ENCODE data around the gene PPIL1. TPM values are rescaled to one million over a fixed set of nuclear protein-coding genes. Genes with fewer than 3 reads are reported as not detected.
A peak's percentile ranks its signal among the peaks of the same experiment; 100 is the strongest.

The PPIL1 gene
- total and polyA plus RNA-seq, 2 of the 13 experiments (the other 11 are each of a cell fraction or from before 2014, with no cell fraction given): 74.2 to 144 TPM

DNA sequence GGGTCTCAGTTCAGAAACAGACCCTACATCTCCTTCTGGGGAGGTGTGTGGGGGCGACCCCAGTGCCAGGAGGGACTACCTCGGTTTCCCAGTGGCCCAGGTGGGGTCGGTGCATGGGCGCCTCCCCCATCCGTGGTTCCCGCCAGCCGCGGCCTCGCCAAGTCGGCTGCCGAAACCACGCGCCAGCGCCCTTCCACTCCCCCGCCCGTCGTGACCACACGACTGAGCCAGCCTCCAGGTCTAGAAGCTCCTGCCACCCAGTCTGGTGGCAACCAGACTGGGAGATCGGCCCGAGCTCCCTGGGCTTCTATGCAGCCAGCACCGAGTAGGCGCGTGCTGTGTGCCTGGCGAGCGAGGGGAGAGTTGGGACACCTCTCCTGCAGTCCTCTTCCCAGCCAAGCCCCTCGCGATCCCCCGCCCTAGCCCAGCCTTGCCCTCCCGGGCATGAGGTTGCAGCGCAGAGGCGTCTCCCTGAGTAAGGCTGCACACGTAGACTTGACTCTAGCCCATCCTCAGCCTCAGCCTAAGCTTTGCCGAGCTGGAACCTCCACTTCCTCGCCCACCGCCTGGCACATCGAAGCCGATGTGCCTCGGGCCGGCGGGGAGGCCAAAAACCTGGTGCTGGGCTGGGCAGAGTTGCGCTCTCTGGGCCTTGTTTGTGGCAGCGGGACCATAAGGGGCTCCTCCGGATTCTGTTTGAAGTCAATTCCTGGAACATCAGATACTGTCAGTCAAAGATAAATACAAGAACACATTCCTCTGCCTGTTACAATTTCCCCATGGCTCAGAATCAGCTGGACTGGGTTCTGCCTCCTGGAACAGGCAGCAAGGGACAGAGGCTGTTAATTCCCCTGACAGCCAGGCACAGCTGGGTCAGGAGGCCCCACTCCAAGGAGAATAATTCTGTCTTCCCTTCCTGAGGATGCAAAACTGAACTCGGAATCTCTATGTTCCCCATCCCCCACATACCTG is 33.9 kb downstream of the PPIL1 start (continued):
- TF ChIP-seq, protein P1, sequence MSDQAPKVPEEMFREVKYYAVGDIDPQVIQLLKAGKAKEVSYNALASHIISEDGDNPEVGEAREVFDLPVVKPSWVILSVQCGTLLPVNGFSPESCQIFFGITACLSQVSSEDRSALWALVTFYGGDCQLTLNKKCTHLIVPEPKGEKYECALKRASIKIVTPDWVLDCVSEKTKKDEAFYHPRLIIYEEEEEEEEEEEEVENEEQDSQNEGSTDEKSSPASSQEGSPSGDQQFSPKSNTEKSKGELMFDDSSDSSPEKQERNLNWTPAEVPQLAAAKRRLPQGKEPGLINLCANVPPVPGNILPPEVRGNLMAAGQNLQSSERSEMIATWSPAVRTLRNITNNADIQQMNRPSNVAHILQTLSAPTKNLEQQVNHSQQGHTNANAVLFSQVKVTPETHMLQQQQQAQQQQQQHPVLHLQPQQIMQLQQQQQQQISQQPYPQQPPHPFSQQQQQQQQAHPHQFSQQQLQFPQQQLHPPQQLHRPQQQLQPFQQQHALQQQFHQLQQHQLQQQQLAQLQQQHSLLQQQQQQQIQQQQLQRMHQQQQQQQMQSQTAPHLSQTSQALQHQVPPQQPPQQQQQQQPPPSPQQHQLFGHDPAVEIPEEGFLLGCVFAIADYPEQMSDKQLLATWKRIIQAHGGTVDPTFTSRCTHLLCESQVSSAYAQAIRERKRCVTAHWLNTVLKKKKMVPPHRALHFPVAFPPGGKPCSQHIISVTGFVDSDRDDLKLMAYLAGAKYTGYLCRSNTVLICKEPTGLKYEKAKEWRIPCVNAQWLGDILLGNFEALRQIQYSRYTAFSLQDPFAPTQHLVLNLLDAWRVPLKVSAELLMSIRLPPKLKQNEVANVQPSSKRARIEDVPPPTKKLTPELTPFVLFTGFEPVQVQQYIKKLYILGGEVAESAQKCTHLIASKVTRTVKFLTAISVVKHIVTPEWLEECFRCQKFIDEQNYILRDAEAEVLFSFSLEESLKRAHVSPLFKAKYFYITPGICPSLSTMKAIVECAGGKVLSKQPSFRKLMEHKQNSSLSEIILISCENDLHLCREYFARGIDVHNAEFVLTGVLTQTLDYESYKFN (CRISPR knock-in tag; conservative IDR thresholded peaks at IDR 0.05): no peak
- TF ChIP-seq, protein P2, sequence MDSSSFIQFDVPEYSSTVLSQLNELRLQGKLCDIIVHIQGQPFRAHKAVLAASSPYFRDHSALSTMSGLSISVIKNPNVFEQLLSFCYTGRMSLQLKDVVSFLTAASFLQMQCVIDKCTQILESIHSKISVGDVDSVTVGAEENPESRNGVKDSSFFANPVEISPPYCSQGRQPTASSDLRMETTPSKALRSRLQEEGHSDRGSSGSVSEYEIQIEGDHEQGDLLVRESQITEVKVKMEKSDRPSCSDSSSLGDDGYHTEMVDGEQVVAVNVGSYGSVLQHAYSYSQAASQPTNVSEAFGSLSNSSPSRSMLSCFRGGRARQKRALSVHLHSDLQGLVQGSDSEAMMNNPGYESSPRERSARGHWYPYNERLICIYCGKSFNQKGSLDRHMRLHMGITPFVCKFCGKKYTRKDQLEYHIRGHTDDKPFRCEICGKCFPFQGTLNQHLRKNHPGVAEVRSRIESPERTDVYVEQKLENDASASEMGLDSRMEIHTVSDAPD (CRISPR knock-in tag; IDR thresholded peaks at IDR 0.05): no peak
- TF ChIP-seq SP140L (CRISPR knock-in tag; IDR thresholded peaks at IDR 0.05; ENCODE audit: borderline replicate concordance) (no peak), BORCS8-MEF2B (CRISPR knock-in tag; IDR thresholded peaks at IDR 0.05) (no peak), ZC3H4 (CRISPR knock-in tag; IDR thresholded peaks at IDR 0.05; ENCODE audit: borderline replicate concordance) (no peak), RFXANK (CRISPR knock-in tag; IDR thresholded peaks at IDR 0.05) (no peak)
- TF ChIP-seq, protein P3, sequence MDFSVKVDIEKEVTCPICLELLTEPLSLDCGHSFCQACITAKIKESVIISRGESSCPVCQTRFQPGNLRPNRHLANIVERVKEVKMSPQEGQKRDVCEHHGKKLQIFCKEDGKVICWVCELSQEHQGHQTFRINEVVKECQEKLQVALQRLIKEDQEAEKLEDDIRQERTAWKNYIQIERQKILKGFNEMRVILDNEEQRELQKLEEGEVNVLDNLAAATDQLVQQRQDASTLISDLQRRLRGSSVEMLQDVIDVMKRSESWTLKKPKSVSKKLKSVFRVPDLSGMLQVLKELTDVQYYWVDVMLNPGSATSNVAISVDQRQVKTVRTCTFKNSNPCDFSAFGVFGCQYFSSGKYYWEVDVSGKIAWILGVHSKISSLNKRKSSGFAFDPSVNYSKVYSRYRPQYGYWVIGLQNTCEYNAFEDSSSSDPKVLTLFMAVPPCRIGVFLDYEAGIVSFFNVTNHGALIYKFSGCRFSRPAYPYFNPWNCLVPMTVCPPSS (IDR thresholded peaks at IDR 0.05): no peak
- TF ChIP-seq, protein P4, sequence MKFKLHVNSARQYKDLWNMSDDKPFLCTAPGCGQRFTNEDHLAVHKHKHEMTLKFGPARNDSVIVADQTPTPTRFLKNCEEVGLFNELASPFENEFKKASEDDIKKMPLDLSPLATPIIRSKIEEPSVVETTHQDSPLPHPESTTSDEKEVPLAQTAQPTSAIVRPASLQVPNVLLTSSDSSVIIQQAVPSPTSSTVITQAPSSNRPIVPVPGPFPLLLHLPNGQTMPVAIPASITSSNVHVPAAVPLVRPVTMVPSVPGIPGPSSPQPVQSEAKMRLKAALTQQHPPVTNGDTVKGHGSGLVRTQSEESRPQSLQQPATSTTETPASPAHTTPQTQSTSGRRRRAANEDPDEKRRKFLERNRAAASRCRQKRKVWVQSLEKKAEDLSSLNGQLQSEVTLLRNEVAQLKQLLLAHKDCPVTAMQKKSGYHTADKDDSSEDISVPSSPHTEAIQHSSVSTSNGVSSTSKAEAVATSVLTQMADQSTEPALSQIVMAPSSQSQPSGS (CRISPR knock-in tag; IDR thresholded peaks at IDR 0.05): no peak
- TF ChIP-seq, protein P5, sequence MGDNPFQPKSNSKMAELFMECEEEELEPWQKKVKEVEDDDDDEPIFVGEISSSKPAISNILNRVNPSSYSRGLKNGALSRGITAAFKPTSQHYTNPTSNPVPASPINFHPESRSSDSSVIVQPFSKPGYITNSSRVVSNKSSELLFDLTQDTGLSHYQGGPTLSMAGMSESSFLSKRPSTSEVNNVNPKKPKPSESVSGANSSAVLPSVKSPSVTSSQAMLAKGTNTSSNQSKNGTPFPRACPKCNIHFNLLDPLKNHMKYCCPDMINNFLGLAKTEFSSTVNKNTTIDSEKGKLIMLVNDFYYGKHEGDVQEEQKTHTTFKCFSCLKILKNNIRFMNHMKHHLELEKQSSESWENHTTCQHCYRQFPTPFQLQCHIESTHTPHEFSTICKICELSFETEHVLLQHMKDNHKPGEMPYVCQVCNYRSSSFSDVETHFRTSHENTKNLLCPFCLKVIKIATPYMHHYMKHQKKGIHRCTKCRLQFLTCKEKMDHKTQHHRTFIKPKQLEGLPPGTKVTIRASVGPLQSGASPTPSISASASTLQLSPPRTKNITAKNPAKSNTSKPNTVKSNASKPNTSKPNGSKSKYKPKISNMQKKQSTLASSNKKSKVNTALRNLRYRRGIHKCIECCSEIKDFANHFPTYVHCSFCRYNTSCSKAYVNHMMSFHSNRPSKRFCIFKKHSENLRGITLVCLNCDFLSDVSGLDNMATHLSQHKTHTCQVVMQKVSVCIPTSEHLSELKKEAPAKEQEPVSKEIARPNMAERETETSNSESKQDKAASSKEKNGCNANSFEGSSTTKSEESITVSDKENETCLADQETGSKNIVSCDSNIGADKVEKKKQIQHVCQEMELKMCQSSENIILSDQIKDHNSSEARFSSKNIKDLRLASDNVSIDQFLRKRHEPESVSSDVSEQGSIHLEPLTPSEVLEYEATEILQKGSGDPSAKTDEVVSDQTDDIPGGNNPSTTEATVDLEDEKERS (CRISPR knock-in tag; IDR thresholded peaks at IDR 0.05): 0 out of 2 replicates have a peak, but pooled peaks have one; percentile 44
- TF ChIP-seq, protein P6, sequence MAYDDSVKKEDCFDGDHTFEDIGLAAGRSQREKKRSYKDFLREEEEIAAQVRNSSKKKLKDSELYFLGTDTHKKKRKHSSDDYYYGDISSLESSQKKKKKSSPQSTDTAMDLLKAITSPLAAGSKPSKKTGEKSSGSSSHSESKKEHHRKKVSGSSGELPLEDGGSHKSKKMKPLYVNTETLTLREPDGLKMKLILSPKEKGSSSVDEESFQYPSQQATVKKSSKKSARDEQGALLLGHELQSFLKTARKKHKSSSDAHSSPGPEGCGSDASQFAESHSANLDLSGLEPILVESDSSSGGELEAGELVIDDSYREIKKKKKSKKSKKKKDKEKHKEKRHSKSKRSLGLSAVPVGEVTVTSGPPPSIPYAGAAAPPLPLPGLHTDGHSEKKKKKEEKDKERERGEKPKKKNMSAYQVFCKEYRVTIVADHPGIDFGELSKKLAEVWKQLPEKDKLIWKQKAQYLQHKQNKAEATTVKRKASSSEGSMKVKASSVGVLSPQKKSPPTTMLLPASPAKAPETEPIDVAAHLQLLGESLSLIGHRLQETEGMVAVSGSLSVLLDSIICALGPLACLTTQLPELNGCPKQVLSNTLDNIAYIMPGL (CRISPR knock-in tag; IDR thresholded peaks at IDR 0.05; ENCODE audit: borderline replicate concordance in 1 of 2, low read depth in 1 of 2): no peak
- TF ChIP-seq, protein P7, sequence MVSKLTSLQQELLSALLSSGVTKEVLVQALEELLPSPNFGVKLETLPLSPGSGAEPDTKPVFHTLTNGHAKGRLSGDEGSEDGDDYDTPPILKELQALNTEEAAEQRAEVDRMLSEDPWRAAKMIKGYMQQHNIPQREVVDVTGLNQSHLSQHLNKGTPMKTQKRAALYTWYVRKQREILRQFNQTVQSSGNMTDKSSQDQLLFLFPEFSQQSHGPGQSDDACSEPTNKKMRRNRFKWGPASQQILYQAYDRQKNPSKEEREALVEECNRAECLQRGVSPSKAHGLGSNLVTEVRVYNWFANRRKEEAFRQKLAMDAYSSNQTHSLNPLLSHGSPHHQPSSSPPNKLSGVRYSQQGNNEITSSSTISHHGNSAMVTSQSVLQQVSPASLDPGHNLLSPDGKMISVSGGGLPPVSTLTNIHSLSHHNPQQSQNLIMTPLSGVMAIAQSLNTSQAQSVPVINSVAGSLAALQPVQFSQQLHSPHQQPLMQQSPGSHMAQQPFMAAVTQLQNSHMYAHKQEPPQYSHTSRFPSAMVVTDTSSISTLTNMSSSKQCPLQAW (CRISPR knock-in tag; IDR thresholded peaks at IDR 0.05): no peak

All from HepG2 (cell line).